Common myeloid progenitor, CD34-positive (primary cell): Measurements from ENCODE around the gene DHRS12.

Experiments used
- CTCF ChIA-PET: fragments of 350-600 bp; sonication (Branson Sonifier 250); formaldehyde crosslinking; loops from one replicate; lab custom pipeline; 2021; ENCODE audit warnings: antibody characterized with exemption; lab: Charles Lee
- POLR2A ChIA-PET: fragments of 350-600 bp; sonication (Branson Sonifier 250); formaldehyde crosslinking; loops from one replicate; lab custom pipeline; 2021; ENCODE audit warnings: antibody characterized with exemption; lab: Charles Lee
- DNase-seq, 3 donors: peaks; one replicate each; pipeline versions ENCODE4 v3.0.0 to v3.0.0-alpha.2; 2013
- H3K27ac ChIP-seq, 2 experiments: 1 replicate in 1 of 2; 2 replicates in 1 of 2; pipeline ENCODE4 v1.7.0; 2013; ENCODE audit warnings: inconsistent platforms in 2 of 2, low read length in 2 of 2, mild to moderate bottlenecking in 2 of 2, low read depth in 1 of 2, moderate library complexity in 1 of 2; ENCODE audit not compliant: severe bottlenecking in 2 of 2, insufficient read depth in 1 of 2, poor library complexity in 1 of 2
- H3K27me3 ChIP-seq, 5 experiments: replicated peaks in 2 of 5; 1 replicate in 3 of 5; 2 replicates in 2 of 5; pipeline versions ENCODE4 v1.6.1 to v1.7.0; 2013; ENCODE audit warnings: low read length in 4 of 5, mild to moderate bottlenecking in 2 of 5, moderate library complexity in 2 of 5, inconsistent platforms in 1 of 5; ENCODE audit not compliant: insufficient read depth in 5 of 5, control insufficient read depth in 4 of 5
- H3K36me3 ChIP-seq, 4 experiments: 1 replicate in 2 of 4; 2 replicates in 2 of 4; pipeline versions ENCODE4 v1.6.1 to v1.7.0; 2013; ENCODE audit warnings: low read length in 3 of 4, control low read depth in 1 of 4, mild to moderate bottlenecking in 1 of 4; ENCODE audit not compliant: control insufficient read depth in 4 of 4, insufficient read depth in 4 of 4
- H3K4me1 ChIP-seq, 4 experiments: 1 replicate in 3 of 4; 2 replicates in 1 of 4; pipeline versions ENCODE4 v1.6.1 to v1.7.1; 2013; ENCODE audit warnings: low read length in 3 of 4, mild to moderate bottlenecking in 3 of 4, control low read depth in 1 of 4, inconsistent platforms in 1 of 4, moderate library complexity in 1 of 4; ENCODE audit not compliant: control insufficient read depth in 4 of 4, insufficient read depth in 4 of 4; ENCODE audit errors: control extremely low read depth in 1 of 4
- H3K4me3 ChIP-seq, 7 experiments: 1 replicate in 4 of 7; 2 replicates in 3 of 7; pipeline versions ENCODE4 v1.5.1 to v1.7.0; 2013; ENCODE audit warnings: mild to moderate bottlenecking in 7 of 7, low read length in 6 of 7, moderate library complexity in 6 of 7, inconsistent platforms in 2 of 7, low read depth in 2 of 7, control low read depth in 1 of 7; ENCODE audit not compliant: insufficient read depth in 4 of 7, control insufficient read depth in 1 of 7; ENCODE audit errors: extremely low read depth in 1 of 7
- H3K9me3 ChIP-seq, 5 experiments: 1 replicate in 4 of 5; 2 replicates in 1 of 5; pipeline versions ENCODE4 v1.6.1 to v1.7.1; 2013; ENCODE audit warnings: low read length in 4 of 5, mild to moderate bottlenecking in 2 of 5, inconsistent platforms in 1 of 5, low read depth in 1 of 5, moderate library complexity in 1 of 5; ENCODE audit not compliant: control insufficient read depth in 4 of 5, insufficient read depth in 2 of 5; ENCODE audit errors: control extremely low read depth in 1 of 5
- WGBS: methylation state at CpG from one replicate; pipeline ENCODE4 v1.1.5; 2013; ENCODE audit not compliant: insufficient coverage; 5-methylcytosine and 5-hydroxymethylcytosine counted together

The DHRS12 gene

GRCh38 chr13:51785712-51786424, 18.1 kb downstream of the DHRS12 start:
- CTCF ChIA-PET: interaction anchor here (0.6 to 12.0 kb wide), 8 partner anchors 10 to 353 kb away, joined by 3 to 160 read pairs (median 4); no protein-coding TSS in a partner anchor

GRCh38 chr13:51784097-51784496, 19.9 kb downstream of the DHRS12 start:
- no peak overlapping the region for H3K4me3 ChIP-seq
- no peaks in the 10 kb centered on the region for H3K27me3 ChIP-seq
- H3K27ac ChIP-seq: no peak overlapping the region
- peaks cover 0 to 19% (median 8%) of the 10 kb centered on the region in 4 experiments for H3K4me1 ChIP-seq
- H3K9me3 ChIP-seq: no peaks in the 10 kb centered on the region
- ChIA-PET CTCF (interaction anchor here (12.0 kb wide), 1 partner anchor 11 kb away, joined by 160 read pairs; no protein-coding TSS in a partner anchor), POLR2A (no interaction called here)
- no peak for DNase-seq
- peaks cover 0 to 4% (median 0%) of the 10 kb centered on the region in 4 experiments for H3K36me3 ChIP-seq
- 100% methylated on average over 1 of the region's 1 CpG for WGBS

More at GRCh38 chr13:51785712-51786424, 18.1 kb downstream of the DHRS12 start:
- POLR2A ChIA-PET: interaction anchor here (1.3 to 1.4 kb wide), 2 partner anchors 200 to 333 kb away, joined by 4 to 5 read pairs; partner anchors contain the start of gene INTS6
- H3K27ac ChIP-seq: no peak overlapping the region
- no peaks in the 10 kb centered on the region for H3K9me3 ChIP-seq
- H3K27me3 ChIP-seq: no peaks in the 10 kb centered on the region
- H3K36me3 ChIP-seq: peaks cover 0 to 8% (median 0%) of the 10 kb centered on the region in 4 experiments
- peak; percentile 56 to 82 (median 77) for DNase-seq
- peaks cover 0 to 21% (median 9%) of the 10 kb centered on the region in 4 experiments for H3K4me1 ChIP-seq
- no peak overlapping the region for H3K4me3 ChIP-seq
- 72% methylated on average over 12 of the region's 12 CpGs for WGBS

- no peaks in the 10 kb centered on the region for H3K9me3 ChIP-seq
- no peaks in the 10 kb centered on the region for H3K27me3 ChIP-seq
- no peaks in the 10 kb centered on the region for H3K36me3 ChIP-seq
- H3K27ac ChIP-seq: no peak overlapping the region
- POLR2A ChIA-PET: no interaction called here
- CTCF ChIA-PET: interaction anchor here (0.6 to 12.0 kb wide), 5 partner anchors 12 to 411 kb away, joined by 3 to 160 read pairs (median 3); no protein-coding TSS in a partner anchor
- WGBS: 100% methylated on average over 5 of the region's 9 CpGs
- peaks cover 0 to 25% (median 12%) of the 10 kb centered on the region in 4 experiments for H3K4me1 ChIP-seq
- H3K4me3 ChIP-seq: no peak overlapping the region
- no peak for DNase-seq
Observed at GRCh38 chr13:51783428-51784094, 20.4 kb downstream of the DHRS12 start.

GRCh38 chr13:51782026-51782710, 21.8 kb downstream of the DHRS12 start:
- Histone ChIP-seq H3K4me1 (peaks cover 3 to 33% (median 21%) of the 10 kb centered on the region in 4 experiments), H3K27ac (no peak overlapping the region), H3K27me3 (no peaks in the 10 kb centered on the region), H3K9me3 (no peaks in the 10 kb centered on the region), H3K36me3 (no peaks in the 10 kb centered on the region), H3K4me3 (no peak overlapping the region)
- DNase-seq: no peak
- ChIA-PET POLR2A (no interaction called here), CTCF (interaction anchor here (1.2 to 12.0 kb wide), 6 partner anchors 13 to 347 kb away, joined by 3 to 160 read pairs (median 6); no protein-coding TSS in a partner anchor)
- 97% methylated on average over 14 of the region's 15 CpGs for WGBS

- no peak overlapping the region for H3K27ac ChIP-seq
- H3K9me3 ChIP-seq: no peaks in the 10 kb centered on the region
- H3K4me1 ChIP-seq: peaks cover 3 to 25% (median 17%) of the 10 kb centered on the region in 4 experiments
- H3K4me3 ChIP-seq: no peak overlapping the region
- H3K27me3 ChIP-seq: no peaks in the 10 kb centered on the region
- 88% methylated on average over 12 of the region's 15 CpGs for WGBS
- ChIA-PET CTCF (interaction anchor here (0.6 to 12.0 kb wide), 10 partner anchors 14 to 347 kb away, joined by 3 to 160 read pairs (median 4); no protein-coding TSS in a partner anchor), POLR2A (interaction anchor here (1.1 kb wide), 1 partner anchor 13 kb away, joined by 3 read pairs; no protein-coding TSS in a partner anchor)
- peak in 2 of 3 donors; percentile 56 to 60 for DNase-seq
- no peaks in the 10 kb centered on the region for H3K36me3 ChIP-seq
Observed at GRCh38 chr13:51781246-51782022, 22.5 kb downstream of the DHRS12 start.

GRCh38 chr13:51780099-51780498, 23.9 kb downstream of the DHRS12 start:
- Histone ChIP-seq H3K4me1 (peaks cover 3 to 18% (median 14%) of the 10 kb centered on the region in 4 experiments), H3K27ac (no peak overlapping the region), H3K4me3 (no peak overlapping the region), H3K36me3 (no peaks in the 10 kb centered on the region), H3K27me3 (no peaks in the 10 kb centered on the region), H3K9me3 (no peaks in the 10 kb centered on the region)
- DNase-seq: no peak
- WGBS: no CpG with 5 or more reads among the region's 3 CpGs
- POLR2A ChIA-PET: no interaction called here
- CTCF ChIA-PET: interaction anchor here (0.8 to 12.0 kb wide), 10 partner anchors 15 to 354 kb away, joined by 3 to 160 read pairs (median 3); no protein-coding TSS in a partner anchor
